HG02973 (cell line): Measurements from ENCODE around the gene ADRA1B.
"Not testable (repeated sequence)": the region's sequence is repeated elsewhere in the genome, so short reads cannot be mapped to it uniquely, and the experiment has no call there.

ENCODE experiments used
- ATAC-seq: cut with Tn5 transposase; IDR thresholded peaks from one replicate; pipeline ENCODE4 v1.9.1; 2021; ENCODE audit warnings: moderate library complexity; ENCODE audit not compliant: unreplicated experiment

Gene ADRA1B

GRCh38 chr5:160009591-160009989 is 93.3 kb downstream of the ADRA1B start:
- no peak for ATAC-seq

- no peak for ATAC-seq
These were observed 95.2 kb downstream of the ADRA1B start for GRCh38 chr5:160011471-160011870.

GRCh38 chr5:160014197-160014596 is 97.9 kb downstream of the ADRA1B start:
- not testable (repeated sequence) for ATAC-seq

- no peak for ATAC-seq
These were observed 102.8 kb downstream of the ADRA1B start for GRCh38 chr5:160018945-160019625.

GRCh38 chr5:160020266-160020770 is 104.0 kb downstream of the ADRA1B start:
- no peak for ATAC-seq

GRCh38 chr5:160020964-160021363 is 104.7 kb downstream of the ADRA1B start:
- ATAC-seq, result no peak

GRCh38 chr5:160021831-160022446 is 105.7 kb downstream of the ADRA1B start:
- peak; percentile 90 for ATAC-seq
